GM12878 (cell line): ENCODE data around the gene GRM3. TPM values are rescaled to one million over a fixed set of nuclear protein-coding genes. Genes with fewer than 3 reads are reported as not detected.

Experiments used
- ATAC-seq: fragments of 200-7000 bp; cut with Tn5 transposase; 3 replicates; pipeline ENCODE4 v1.9.1; 2020; ENCODE audit warnings: mild to moderate bottlenecking, moderate library complexity
- BruUV-seq: library from RNA; stranded (reverse); fragments of 400-500 nt; replicated peaks from 2 replicates; lab custom pipeline; 2021; lab: Mats Ljungman, UMichigan
- CTCF ChIA-PET: fragments of 300-600 bp; sonication (Branson Sonifier 250); formaldehyde crosslinking; extraction: SDS; loops from one replicate; lab custom pipeline; 2021; ENCODE audit warnings: inconsistent platforms; lab: Yijun Ruan, JAX
- POLR2A ChIA-PET: fragments of 350-600 bp; formaldehyde crosslinking; extraction: SDS; loops from one replicate; lab custom pipeline; 2021; ENCODE audit warnings: inconsistent platforms; lab: Charles Lee
- RAD21 ChIA-PET: fragments of 300-600 bp; sonication (Branson Sonifier 250); formaldehyde crosslinking; loops from one replicate; lab custom pipeline; 2023; ENCODE audit warnings: antibody characterized with exemption; ENCODE audit not compliant: unreplicated experiment; lab: Charles Lee
- SMC1A ChIA-PET: fragments of 300-600 bp; sonication (Branson Sonifier 250); formaldehyde crosslinking; loops from one replicate; lab custom pipeline; 2023; ENCODE audit not compliant: unreplicated experiment, uncharacterized antibody; lab: Charles Lee
- DNase-seq: peaks from one replicate; pipeline ENCODE4 v3.0.0-alpha.2; 2011; ENCODE audit warnings: low read depth, low spot score
- FAIRE-seq: peaks from 3 replicates; lab custom pipeline; 2011; peaks lifted over from hg19 to GRCh38; lab: Jason Lieb, UNC
- H2AFZ ChIP-seq: 2 replicates; pipeline ENCODE4 v1.6.0; 2011; ENCODE audit warnings: low read depth, low read length, control low read depth; ENCODE audit not compliant: control insufficient read depth
- H3K27ac ChIP-seq: 2 replicates; pipeline ENCODE4 v1.5.1; 2011; ENCODE audit warnings: control low read depth; ENCODE audit not compliant: control insufficient read depth, insufficient read depth
- H3K27me3 ChIP-seq, 2 experiments: replicated peaks in 1 of 2; 2 replicates each; pipeline versions ENCODE4 v1.6.0 to v1.6.1; 2011; ENCODE audit warnings: low read length in 1 of 2; ENCODE audit not compliant: control insufficient read depth in 2 of 2, insufficient read depth in 2 of 2
- H3K36me3 ChIP-seq, 2 experiments: 2 replicates each; pipeline ENCODE4 v1.5.1; 2011; ENCODE audit warnings: low read length in 1 of 2; ENCODE audit not compliant: control insufficient read depth in 2 of 2, insufficient read depth in 2 of 2
- H3K4me1 ChIP-seq: 2 replicates; pipeline ENCODE4 v1.6.1; 2011; ENCODE audit warnings: mild to moderate bottlenecking, low read length, moderate library complexity, mixed read lengths; ENCODE audit not compliant: control insufficient read depth, insufficient read depth
- H3K4me2 ChIP-seq: 2 replicates; pipeline ENCODE4 v1.6.0; 2011; ENCODE audit warnings: control low read depth; ENCODE audit not compliant: control insufficient read depth, insufficient read depth
- H3K4me3 ChIP-seq: fragments of 200-600 bp; sonication (generic); 2 replicates; pipeline ENCODE4 v1.5.1; 2016
- H3K79me2 ChIP-seq: 2 replicates; pipeline ENCODE4 v1.6.0; 2011; ENCODE audit warnings: low read length; ENCODE audit not compliant: control insufficient read depth, insufficient read depth
- H3K9ac ChIP-seq: 2 replicates; pipeline ENCODE4 v1.8.0; 2011; ENCODE audit warnings: low read length, control low read depth, mixed read lengths; ENCODE audit not compliant: control insufficient read depth, insufficient read depth
- H3K9me3 ChIP-seq: replicated peaks from 3 replicates; pipeline ENCODE4 v1.5.1; 2011; ENCODE audit warnings: mild to moderate bottlenecking, low read length; ENCODE audit not compliant: control insufficient read depth, insufficient read depth
- H4K20me1 ChIP-seq: 2 replicates; pipeline ENCODE4 v1.6.0; 2011; ENCODE audit not compliant: control insufficient read depth, insufficient read depth
- FOXM1 ChIP-seq: IDR thresholded peaks from 2 replicates; pipeline ENCODE4 v1.6.1; 2012; ENCODE audit warnings: low read depth, mild to moderate bottlenecking, inconsistent platforms, low read length, moderate library complexity
- HCFC1 ChIP-seq: fragments of 150-350 bp; IDR thresholded peaks from 2 replicates; pipeline ENCODE4 v1.6.1; 2014; ENCODE audit warnings: low read length
- MEF2B ChIP-seq: fragments of 450-650 bp; IDR thresholded peaks from 2 replicates; pipeline ENCODE4 v1.6.1; 2018; ENCODE audit warnings: mild to moderate bottlenecking, moderate library complexity; ENCODE audit not compliant: partially characterized antibody, poor library complexity, severe bottlenecking
- PAX5 ChIP-seq: IDR thresholded peaks from 2 replicates; pipeline ENCODE4 v1.6.1; 2011; ENCODE audit warnings: low read depth, low read length, borderline replicate concordance
- SUPT20H ChIP-seq: IDR thresholded peaks from 2 replicates; pipeline ENCODE4 v1.6.1; 2011; ENCODE audit warnings: low read depth, mild to moderate bottlenecking, low read length, moderate library complexity, borderline replicate concordance; ENCODE audit not compliant: control insufficient read depth
- WGBS: methylation state at CpG from one replicate; pipeline ENCODE4 v1.1.6; 2016; ENCODE audit warnings: low lambda C conversion rate; ENCODE audit not compliant: insufficient replicate concordance, insufficient coverage; ENCODE audit errors: missing lambda C conversion rate; 5-methylcytosine and 5-hydroxymethylcytosine counted together
- in situ Hi-C: fragments of 300-500 bp; cut with MboI; formaldehyde crosslinking; loops from 9 replicates; pipeline ENCODE4 v1.14.3; 2018; ENCODE audit warnings: mixed read lengths
- intact Hi-C: fragments of 100-400 bp; cut with micrococcal nuclease; formaldehyde crosslinking; loops from one replicate; pipeline ENCODE4 v1.14.2; 2022; ENCODE audit not compliant: unreplicated experiment
- polyA plus RNA-seq, 11 experiments: library from polyadenylated mRNA; depleted of rRNA in 4 of 11; unstranded in 6 of 11; stranded (reverse) in 5 of 11; fragments of >200 nt; fragmentation: Nextera tagmentation in 4 of 11; fragmentation: Illumina TruSeq in 1 of 11; extraction: Ambion mirVana in 4 of 11; extraction: Trizol in 1 of 11; gene quantifications; 1 replicate in 1 of 11; 2 replicates in 10 of 11; pipeline versions ENCODE4 v1.2.1 to v1.2.3, GENCODE V29; 2011 to 2016; ENCODE audit warnings: inconsistent platforms in 2 of 11, missing spikeins in 2 of 11, low read depth in 1 of 11
- total RNA-seq, 4 experiments: library from RNA; depleted of rRNA in 3 of 4; stranded (reverse); fragments of >200 nt in 3 of 4; fragmentation: Illumina TruSeq in 1 of 4; extraction: Trizol in 1 of 4; gene quantifications; 2 replicates each; pipeline versions ENCODE4 v1.2.1 to v1.2.3, GENCODE V29; 2013 to 2021

The GRM3 gene
- total and polyA plus RNA-seq, 10 of the 15 experiments (the other 5 are each of a cell fraction or from before 2014, with no cell fraction given), result 0.03 to 0.49 (median 0.15) TPM; not detected in 1

- no peak for TF ChIP-seq PAX5
- no peak for TF ChIP-seq HCFC1
- TF ChIP-seq SUPT20H, result no peak
- TF ChIP-seq, all 136 proteins: peak for 0
These were observed 844 bp downstream of the GRM3 start (continued) for GRCh38 chr7:86644282-86645224.

GRCh38 chr7:86645225-86645608 lies 1.5 kb downstream of the GRM3 start:
- Histone ChIP-seq H2AFZ (no peak overlapping the region), H3K36me3 (no peaks in the 10 kb centered on the region), H3K9me3 (no peaks in the 10 kb centered on the region), H3K9ac (no peak overlapping the region), H3K79me2 (no peaks in the 10 kb centered on the region), H3K27me3 (peaks cover 7 to 8% of the 10 kb centered on the region in 2 experiments), H3K4me1 (no peaks in the 10 kb centered on the region), H3K4me3 (no peak overlapping the region)
- in situ Hi-C loops, result no loop called here
- ChIA-PET CTCF (no interaction called here), RAD21 (no interaction called here), POLR2A (no interaction called here)
- no TSS peak for BruUV-seq
- DNase-seq, result no peak
- TF ChIP-seq FOXM1, result no peak
- TF ChIP-seq MEF2B, result no peak
- TF ChIP-seq, all 136 proteins: peak for 0
- intact Hi-C loops, result no loop called here
- WGBS, result 16% methylated on average over 13 of the region's 13 CpGs
- SMC1A ChIA-PET, result no interaction called here
- H3K27ac ChIP-seq, result no peak overlapping the region
- no peaks in the 10 kb centered on the region for H4K20me1 ChIP-seq
- H3K4me2 ChIP-seq, result no peak overlapping the region
- FAIRE-seq (no peak), ATAC-seq (no peak)
